NB4 (cell line): Measurements from ENCODE around the gene KSR1.

ENCODE experiments used
- DNase-seq: peaks from one replicate; pipeline ENCODE4 v3.0.0; 2010; ENCODE audit warnings: low read depth
- H3K4me3 ChIP-seq: one replicate; pipeline ENCODE4 v1.5.1; 2011; ENCODE audit warnings: mild to moderate bottlenecking, low read depth, low read length, moderate library complexity
- MYC ChIP-seq: IDR thresholded peaks from 2 replicates; pipeline ENCODE4 v1.6.1; 2011; ENCODE audit warnings: low read depth, low read length
- POLR2A ChIP-seq: IDR thresholded peaks from 2 replicates; pipeline ENCODE4 v1.6.1; 2011; ENCODE audit warnings: mild to moderate bottlenecking; ENCODE audit not compliant: insufficient read length; ENCODE audit errors: extremely low read depth
- TF ChIP-seq, protein P1 (sequence below): IDR thresholded peaks from one replicate; pipeline ENCODE4 v1.5.1; 2012; ENCODE audit warnings: low read depth, low read length
- TF ChIP-seq, protein P2 (sequence below): IDR thresholded peaks from 2 replicates; pipeline ENCODE4 v1.6.1; 2011; ENCODE audit warnings: low read depth, low read length

KSR1 gene

DNA sequence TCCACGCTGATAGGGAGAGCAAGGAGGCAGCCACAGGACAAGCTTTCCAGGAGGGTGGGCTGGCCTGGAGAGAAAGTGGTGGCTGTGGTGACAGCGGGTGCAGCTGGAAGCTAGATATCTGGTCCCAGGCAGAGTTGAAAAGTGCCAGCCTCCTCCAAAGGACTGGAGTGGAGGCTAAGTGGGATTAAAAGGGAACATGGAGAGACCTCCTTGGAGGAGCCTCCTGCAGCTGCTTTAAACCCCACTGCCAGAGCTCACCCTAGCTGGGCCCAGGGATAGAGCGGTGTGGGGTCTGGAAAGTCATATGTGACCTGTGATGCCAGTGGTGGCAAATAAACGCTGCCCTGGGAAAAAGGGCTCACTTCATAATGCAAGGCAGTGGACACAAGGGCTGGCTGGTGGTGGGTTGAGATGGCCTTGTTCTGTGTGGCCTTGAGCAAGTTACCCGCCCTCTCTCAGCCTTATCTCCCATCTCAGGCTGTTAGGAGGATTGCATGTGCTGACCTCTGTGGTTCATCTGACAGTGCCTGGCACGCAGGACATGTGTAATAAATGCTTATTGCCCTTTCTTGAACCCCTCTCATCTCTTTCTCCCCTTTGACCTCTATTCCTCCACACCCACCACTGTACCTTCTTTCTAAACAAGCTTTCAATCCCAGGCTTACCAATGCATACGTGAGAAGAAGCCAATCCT lies 113.8 kb downstream of the KSR1 start:
- H3K4me3 ChIP-seq, result no peak overlapping the region
- DNase-seq, result peak; percentile 62
- TF ChIP-seq, protein P1, sequence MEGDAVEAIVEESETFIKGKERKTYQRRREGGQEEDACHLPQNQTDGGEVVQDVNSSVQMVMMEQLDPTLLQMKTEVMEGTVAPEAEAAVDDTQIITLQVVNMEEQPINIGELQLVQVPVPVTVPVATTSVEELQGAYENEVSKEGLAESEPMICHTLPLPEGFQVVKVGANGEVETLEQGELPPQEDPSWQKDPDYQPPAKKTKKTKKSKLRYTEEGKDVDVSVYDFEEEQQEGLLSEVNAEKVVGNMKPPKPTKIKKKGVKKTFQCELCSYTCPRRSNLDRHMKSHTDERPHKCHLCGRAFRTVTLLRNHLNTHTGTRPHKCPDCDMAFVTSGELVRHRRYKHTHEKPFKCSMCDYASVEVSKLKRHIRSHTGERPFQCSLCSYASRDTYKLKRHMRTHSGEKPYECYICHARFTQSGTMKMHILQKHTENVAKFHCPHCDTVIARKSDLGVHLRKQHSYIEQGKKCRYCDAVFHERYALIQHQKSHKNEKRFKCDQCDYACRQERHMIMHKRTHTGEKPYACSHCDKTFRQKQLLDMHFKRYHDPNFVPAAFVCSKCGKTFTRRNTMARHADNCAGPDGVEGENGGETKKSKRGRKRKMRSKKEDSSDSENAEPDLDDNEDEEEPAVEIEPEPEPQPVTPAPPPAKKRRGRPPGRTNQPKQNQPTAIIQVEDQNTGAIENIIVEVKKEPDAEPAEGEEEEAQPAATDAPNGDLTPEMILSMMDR, result no peak
- TF ChIP-seq, protein P2, sequence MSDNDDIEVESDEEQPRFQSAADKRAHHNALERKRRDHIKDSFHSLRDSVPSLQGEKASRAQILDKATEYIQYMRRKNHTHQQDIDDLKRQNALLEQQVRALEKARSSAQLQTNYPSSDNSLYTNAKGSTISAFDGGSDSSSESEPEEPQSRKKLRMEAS, result 0 out of 2 replicates have a peak, but pooled peaks have one; percentile 24
- TF ChIP-seq MYC (no peak), POLR2A (no peak)

DNA sequence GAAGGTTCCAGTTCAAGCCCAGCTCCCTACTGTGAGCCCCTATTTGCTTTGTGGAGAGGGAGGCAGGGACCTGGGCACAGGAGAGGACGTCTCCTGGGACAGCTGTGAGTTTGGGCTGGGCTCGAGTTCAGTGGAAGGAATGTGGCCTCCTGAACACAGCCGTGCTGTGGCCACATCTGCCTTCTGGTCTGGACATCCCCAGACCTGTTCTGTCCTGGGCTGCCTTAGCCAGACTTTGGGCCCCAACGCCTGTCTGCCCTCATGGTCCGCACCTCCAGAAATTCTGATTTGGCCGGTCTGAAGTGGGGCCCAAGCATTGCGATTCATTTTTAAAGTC lies 114.3 kb downstream of the KSR1 start:
- TF ChIP-seq, protein P2, result no peak
- TF ChIP-seq, protein P1, result no peak
- no peak overlapping the region for H3K4me3 ChIP-seq
- DNase-seq, result no peak

DNA sequence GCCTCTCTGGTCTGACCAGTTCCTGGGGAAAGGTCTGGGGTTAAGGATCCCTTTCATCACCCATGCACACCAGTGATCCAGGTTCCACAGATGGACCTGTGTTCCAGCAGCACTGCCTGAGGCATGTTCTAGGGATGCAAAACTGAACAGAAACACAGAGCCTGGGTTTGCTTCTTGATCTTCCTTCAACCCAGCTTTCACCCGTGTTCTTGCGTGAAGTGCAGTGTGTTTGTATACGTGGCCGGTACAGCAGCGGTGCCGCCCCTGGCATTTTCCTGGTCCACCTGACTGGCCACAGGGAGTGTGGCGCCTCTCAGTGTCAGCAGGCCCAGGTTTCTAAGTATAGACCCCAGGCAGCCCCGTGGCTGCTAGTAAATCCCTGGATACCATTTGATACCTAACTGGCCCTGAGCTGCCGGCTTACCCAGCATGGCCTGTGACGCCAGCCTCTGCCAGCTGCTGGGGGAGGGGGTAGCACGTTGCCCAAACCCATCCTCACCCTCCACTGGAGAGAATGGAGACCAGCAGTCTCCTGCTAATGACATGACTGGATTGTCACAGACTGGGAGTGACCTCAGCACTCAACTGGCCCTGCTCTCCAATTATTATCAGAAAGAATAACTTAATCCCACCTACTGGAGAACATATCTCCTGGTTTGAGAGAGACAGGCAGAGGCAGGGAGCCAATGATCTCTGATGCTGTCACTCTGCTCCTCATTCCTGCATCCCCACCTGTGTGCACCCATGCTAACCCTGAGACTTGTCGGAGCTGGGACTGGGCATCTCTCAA lies 115.5 kb downstream of the KSR1 start:
- no peak overlapping the region for H3K4me3 ChIP-seq
- TF ChIP-seq, protein P2, result no peak
- TF ChIP-seq POLR2A (no peak), MYC (no peak)
- TF ChIP-seq, protein P1, result no peak
- DNase-seq, result no peak

DNA sequence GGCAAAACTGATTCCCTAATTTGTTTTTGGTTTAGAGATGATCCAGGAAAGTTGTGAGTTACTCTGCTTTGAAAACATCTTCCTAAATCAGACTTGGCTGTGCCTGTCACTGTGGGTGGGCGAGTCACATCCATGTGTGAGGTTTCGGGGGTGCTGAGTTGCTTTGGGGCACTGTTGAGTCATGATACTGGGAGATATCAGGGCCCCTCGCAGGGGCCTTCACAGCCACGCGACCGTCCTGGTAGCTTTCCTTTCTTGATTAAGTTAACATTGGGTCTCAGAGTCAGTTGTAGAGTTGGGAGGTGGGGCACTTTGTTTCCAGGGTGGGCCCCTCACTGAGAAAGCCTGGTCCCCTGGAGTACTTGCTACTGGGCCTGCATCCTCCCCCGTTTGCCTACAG lies 116.4 kb downstream of the KSR1 start:
- H3K4me3 ChIP-seq, result no peak overlapping the region
- TF ChIP-seq, protein P2, result no peak
- TF ChIP-seq, protein P1, result no peak
- no peak for TF ChIP-seq POLR2A
- no peak for TF ChIP-seq MYC
- peak; percentile 33 for DNase-seq

DNA sequence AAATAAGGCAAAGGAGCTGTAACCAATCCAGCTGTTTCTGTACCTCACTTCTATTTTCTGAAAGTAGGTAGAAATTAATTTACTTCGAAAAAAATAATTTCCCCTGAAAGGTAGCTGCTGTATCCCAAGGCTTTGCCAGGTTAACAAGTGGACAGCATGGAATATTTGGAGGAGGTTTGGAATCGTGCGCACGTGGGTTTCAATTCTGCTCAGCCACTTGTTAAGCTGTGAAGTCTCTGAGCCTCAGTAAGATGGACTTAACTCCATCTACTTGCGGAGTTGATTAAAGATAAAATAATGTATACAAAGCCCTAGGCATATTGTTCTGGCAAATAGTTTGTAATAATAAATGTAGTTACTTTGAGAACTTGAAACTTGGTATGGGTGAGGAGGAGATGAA lies 117.3 kb downstream of the KSR1 start:
- no peak for DNase-seq
- no peak overlapping the region for H3K4me3 ChIP-seq
- TF ChIP-seq, protein P2, result no peak
- TF ChIP-seq, protein P1, result no peak
